ENCODE data around the gene CDKAL1. TPM values are rescaled to one million over a fixed set of nuclear protein-coding genes. Genes with fewer than 3 reads are reported as not detected.

Gene CDKAL1
- total and polyA plus RNA-seq, 8 donors: 3.4 to 36.7 (median 10.4) TPM

DNA sequence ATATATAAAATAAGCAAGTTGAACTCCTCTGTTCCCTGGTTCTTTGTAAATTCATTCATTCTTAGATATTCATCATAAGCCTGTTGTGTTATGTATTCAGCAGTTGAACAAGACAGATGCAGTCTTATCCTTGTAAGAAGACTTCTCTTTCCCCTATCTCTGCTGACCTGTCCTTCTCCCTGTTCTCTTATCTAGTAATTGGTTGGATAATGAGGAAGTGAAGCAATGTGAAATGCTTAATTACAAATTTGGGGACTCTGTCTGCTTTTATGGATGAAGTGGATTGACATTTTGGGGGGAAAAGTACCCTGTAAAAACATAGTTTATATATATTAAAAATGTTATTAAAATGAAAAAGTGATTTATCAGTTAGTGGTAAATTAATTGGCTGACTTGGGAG is 37.0 kb downstream of the CDKAL1 start:
- Histone ChIP-seq H3K9me3 (no peaks in the 10 kb centered on the region), H3K27ac (no peak overlapping the region), H3K27me3 (no peaks in the 10 kb centered on the region), H3K4me1 (peaks cover 3 to 29% (median 14%) of the 10 kb centered on the region in 4 donors), H3K36me3 (no peaks in the 10 kb centered on the region), H3K4me3 (no peak overlapping the region)
- no peak for DNase-seq
- no peak for TF ChIP-seq EP300 (IDR thresholded peaks at IDR 0.05)
- TF ChIP-seq POLR2AphosphoS5 (IDR thresholded peaks at IDR 0.05): no peak
- TF ChIP-seq, protein P1, sequence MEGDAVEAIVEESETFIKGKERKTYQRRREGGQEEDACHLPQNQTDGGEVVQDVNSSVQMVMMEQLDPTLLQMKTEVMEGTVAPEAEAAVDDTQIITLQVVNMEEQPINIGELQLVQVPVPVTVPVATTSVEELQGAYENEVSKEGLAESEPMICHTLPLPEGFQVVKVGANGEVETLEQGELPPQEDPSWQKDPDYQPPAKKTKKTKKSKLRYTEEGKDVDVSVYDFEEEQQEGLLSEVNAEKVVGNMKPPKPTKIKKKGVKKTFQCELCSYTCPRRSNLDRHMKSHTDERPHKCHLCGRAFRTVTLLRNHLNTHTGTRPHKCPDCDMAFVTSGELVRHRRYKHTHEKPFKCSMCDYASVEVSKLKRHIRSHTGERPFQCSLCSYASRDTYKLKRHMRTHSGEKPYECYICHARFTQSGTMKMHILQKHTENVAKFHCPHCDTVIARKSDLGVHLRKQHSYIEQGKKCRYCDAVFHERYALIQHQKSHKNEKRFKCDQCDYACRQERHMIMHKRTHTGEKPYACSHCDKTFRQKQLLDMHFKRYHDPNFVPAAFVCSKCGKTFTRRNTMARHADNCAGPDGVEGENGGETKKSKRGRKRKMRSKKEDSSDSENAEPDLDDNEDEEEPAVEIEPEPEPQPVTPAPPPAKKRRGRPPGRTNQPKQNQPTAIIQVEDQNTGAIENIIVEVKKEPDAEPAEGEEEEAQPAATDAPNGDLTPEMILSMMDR (IDR thresholded peaks at IDR 0.05): no peak
- TF ChIP-seq POLR2A (IDR thresholded peaks at IDR 0.05): no peak
- intact Hi-C loops (cut with DNase I; ENCODE audit: low total_unique reads): no loop called here

DNA sequence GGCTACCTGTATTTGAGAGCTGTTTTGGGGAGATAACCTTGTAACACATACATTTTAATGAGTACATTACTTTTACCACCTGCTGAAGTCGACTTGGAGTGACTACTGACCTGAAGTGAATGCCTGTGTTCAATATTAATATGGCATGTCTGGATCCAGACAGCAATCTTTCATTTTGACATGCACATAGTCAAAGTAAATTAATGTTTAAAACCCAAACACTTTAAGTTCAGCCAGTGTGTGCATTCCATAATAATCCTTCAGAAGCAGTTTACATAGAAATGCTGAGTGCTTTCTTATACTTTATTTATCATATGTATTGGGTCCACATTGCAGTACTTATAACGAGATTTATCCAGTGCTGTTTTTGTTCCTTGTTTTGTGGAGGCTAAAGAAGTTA is 38.0 kb downstream of the CDKAL1 start:
- Histone ChIP-seq H3K36me3 (peaks cover 0 to 7% (median 5%) of the 10 kb centered on the region in 4 donors), H3K27me3 (no peaks in the 10 kb centered on the region), H3K4me1 (peaks cover 3 to 29% (median 14%) of the 10 kb centered on the region in 4 donors), H3K9me3 (no peaks in the 10 kb centered on the region), H3K27ac (no peak overlapping the region), H3K4me3 (no peak overlapping the region)
- WGBS, 5 donors: 34 to 48% (median 41%) methylated on average over 2 of the region's 2 CpGs
- TF ChIP-seq POLR2A (IDR thresholded peaks at IDR 0.05) (no peak), POLR2AphosphoS5 (IDR thresholded peaks at IDR 0.05) (no peak), EP300 (IDR thresholded peaks at IDR 0.05) (no peak)
- TF ChIP-seq, protein P1 (IDR thresholded peaks at IDR 0.05): no peak
- no peak for DNase-seq
- intact Hi-C loops (cut with DNase I; ENCODE audit: low total_unique reads): no loop called here

- H3K27ac ChIP-seq: no peak overlapping the region
- H3K4me1 ChIP-seq: peaks cover 3 to 29% (median 14%) of the 10 kb centered on the region in 4 donors
- no peaks in the 10 kb centered on the region for H3K9me3 ChIP-seq
- WGBS, 5 donors: 84 to 90% (median 89%) methylated on average over 1 of the region's 1 CpG
- no peaks in the 10 kb centered on the region for H3K27me3 ChIP-seq
- TF ChIP-seq POLR2A (IDR thresholded peaks at IDR 0.05) (no peak), EP300 (IDR thresholded peaks at IDR 0.05) (no peak), POLR2AphosphoS5 (IDR thresholded peaks at IDR 0.05) (no peak)
- TF ChIP-seq, protein P1 (IDR thresholded peaks at IDR 0.05): no peak
- intact Hi-C loops (cut with DNase I; ENCODE audit: low total_unique reads): no loop called here
- H3K4me3 ChIP-seq: no peak overlapping the region
- DNase-seq: no peak
- H3K36me3 ChIP-seq: peaks cover 0 to 10% (median 8%) of the 10 kb centered on the region in 4 donors
Measured at GRCh38 chr6:20572940-20573339, 38.7 kb downstream of the CDKAL1 start.

DNA sequence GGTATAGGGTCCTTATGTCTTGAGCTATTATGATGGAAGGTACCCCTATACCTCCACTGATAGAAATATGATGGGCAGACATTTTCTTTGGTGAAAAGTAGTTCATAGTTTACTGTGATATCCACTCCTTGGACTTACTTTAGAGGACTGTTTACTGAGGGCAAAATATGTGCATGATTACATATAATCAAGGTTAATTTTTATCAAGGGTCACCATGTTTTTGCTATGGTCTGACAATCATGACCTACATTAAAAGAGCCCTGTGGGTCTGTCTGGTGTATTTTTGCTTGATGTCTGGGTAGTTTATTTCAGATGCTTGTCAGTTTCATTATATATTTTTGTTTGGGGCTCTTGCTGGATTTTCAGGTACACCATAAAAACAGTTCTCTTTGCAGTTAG is 40.1 kb downstream of the CDKAL1 start:
- Histone ChIP-seq H3K9me3 (no peaks in the 10 kb centered on the region), H3K4me1 (peaks cover 3 to 29% (median 14%) of the 10 kb centered on the region in 4 donors), H3K36me3 (peaks cover 0 to 24% (median 13%) of the 10 kb centered on the region in 4 donors), H3K27me3 (no peaks in the 10 kb centered on the region), H3K27ac (no peak overlapping the region), H3K4me3 (no peak overlapping the region)
- DNase-seq: no peak
- TF ChIP-seq, protein P1 (IDR thresholded peaks at IDR 0.05): no peak
- no peak for TF ChIP-seq POLR2A (IDR thresholded peaks at IDR 0.05)
- no peak for TF ChIP-seq EP300 (IDR thresholded peaks at IDR 0.05)
- no peak for TF ChIP-seq POLR2AphosphoS5 (IDR thresholded peaks at IDR 0.05)
- intact Hi-C loops (cut with DNase I; ENCODE audit: low total_unique reads): no loop called here
